GM12878 (cell line): ENCODE data around the gene NRP1. TPM values are rescaled to one million over a fixed set of nuclear protein-coding genes. Genes with fewer than 3 reads are reported as not detected.
A peak's percentile ranks its signal among the peaks of the same experiment; 100 is the strongest.

ENCODE experiments used
- ATAC-seq: fragments of 200-7000 bp; cut with Tn5 transposase; 3 replicates; pipeline ENCODE4 v1.9.1; 2020; ENCODE audit warnings: mild to moderate bottlenecking, moderate library complexity
- BruUV-seq: library from RNA; stranded (reverse); fragments of 400-500 nt; replicated peaks from 2 replicates; lab custom pipeline; 2021; lab: Mats Ljungman, UMichigan
- CTCF ChIA-PET: fragments of 300-600 bp; sonication (Branson Sonifier 250); formaldehyde crosslinking; extraction: SDS; loops from one replicate; lab custom pipeline; 2021; ENCODE audit warnings: inconsistent platforms; lab: Yijun Ruan, JAX
- POLR2A ChIA-PET: fragments of 350-600 bp; formaldehyde crosslinking; extraction: SDS; loops from one replicate; lab custom pipeline; 2021; ENCODE audit warnings: inconsistent platforms; lab: Charles Lee
- RAD21 ChIA-PET: fragments of 300-600 bp; sonication (Branson Sonifier 250); formaldehyde crosslinking; loops from one replicate; lab custom pipeline; 2023; ENCODE audit warnings: antibody characterized with exemption; ENCODE audit not compliant: unreplicated experiment; lab: Charles Lee
- SMC1A ChIA-PET: fragments of 300-600 bp; sonication (Branson Sonifier 250); formaldehyde crosslinking; loops from one replicate; lab custom pipeline; 2023; ENCODE audit not compliant: unreplicated experiment, uncharacterized antibody; lab: Charles Lee
- DNase-seq: peaks from one replicate; pipeline ENCODE4 v3.0.0-alpha.2; 2011; ENCODE audit warnings: low read depth, low spot score
- FAIRE-seq: peaks from 3 replicates; lab custom pipeline; 2011; peaks lifted over from hg19 to GRCh38; lab: Jason Lieb, UNC
- H2AFZ ChIP-seq: 2 replicates; pipeline ENCODE4 v1.6.0; 2011; ENCODE audit warnings: low read depth, low read length, control low read depth; ENCODE audit not compliant: control insufficient read depth
- H3K27ac ChIP-seq: 2 replicates; pipeline ENCODE4 v1.5.1; 2011; ENCODE audit warnings: control low read depth; ENCODE audit not compliant: control insufficient read depth, insufficient read depth
- H3K27me3 ChIP-seq, 2 experiments: replicated peaks in 1 of 2; 2 replicates each; pipeline versions ENCODE4 v1.6.0 to v1.6.1; 2011; ENCODE audit warnings: low read length in 1 of 2; ENCODE audit not compliant: control insufficient read depth in 2 of 2, insufficient read depth in 2 of 2
- H3K36me3 ChIP-seq, 2 experiments: 2 replicates each; pipeline ENCODE4 v1.5.1; 2011; ENCODE audit warnings: low read length in 1 of 2; ENCODE audit not compliant: control insufficient read depth in 2 of 2, insufficient read depth in 2 of 2
- H3K4me1 ChIP-seq: 2 replicates; pipeline ENCODE4 v1.6.1; 2011; ENCODE audit warnings: mild to moderate bottlenecking, low read length, moderate library complexity, mixed read lengths; ENCODE audit not compliant: control insufficient read depth, insufficient read depth
- H3K4me2 ChIP-seq: 2 replicates; pipeline ENCODE4 v1.6.0; 2011; ENCODE audit warnings: control low read depth; ENCODE audit not compliant: control insufficient read depth, insufficient read depth
- H3K4me3 ChIP-seq: fragments of 200-600 bp; sonication (generic); 2 replicates; pipeline ENCODE4 v1.5.1; 2016
- H3K79me2 ChIP-seq: 2 replicates; pipeline ENCODE4 v1.6.0; 2011; ENCODE audit warnings: low read length; ENCODE audit not compliant: control insufficient read depth, insufficient read depth
- H3K9ac ChIP-seq: 2 replicates; pipeline ENCODE4 v1.8.0; 2011; ENCODE audit warnings: low read length, control low read depth, mixed read lengths; ENCODE audit not compliant: control insufficient read depth, insufficient read depth
- H3K9me3 ChIP-seq: replicated peaks from 3 replicates; pipeline ENCODE4 v1.5.1; 2011; ENCODE audit warnings: mild to moderate bottlenecking, low read length; ENCODE audit not compliant: control insufficient read depth, insufficient read depth
- H4K20me1 ChIP-seq: 2 replicates; pipeline ENCODE4 v1.6.0; 2011; ENCODE audit not compliant: control insufficient read depth, insufficient read depth
- BACH1 ChIP-seq: fragments of 450-650 bp; IDR thresholded peaks from 2 replicates; pipeline ENCODE4 v1.6.1; 2017; ENCODE audit warnings: mild to moderate bottlenecking, borderline replicate concordance
- EZH2 ChIP-seq: IDR thresholded peaks from 2 replicates; pipeline ENCODE4 v1.6.1; 2012; ENCODE audit warnings: low read depth, mild to moderate bottlenecking, control low read depth, inconsistent platforms, low read length, borderline replicate concordance; ENCODE audit not compliant: control insufficient read depth
- NBN ChIP-seq: fragments of 450-650 bp; IDR thresholded peaks from 2 replicates; pipeline ENCODE4 v1.6.1; 2016
- PAX8 ChIP-seq: fragments of 450-650 bp; IDR thresholded peaks from 2 replicates; pipeline ENCODE4 v1.6.1; 2017; ENCODE audit warnings: mild to moderate bottlenecking, moderate library complexity
- RAD21 ChIP-seq: IDR thresholded peaks from 2 replicates; pipeline ENCODE4 v1.6.1; 2011; ENCODE audit warnings: mild to moderate bottlenecking, low read depth, low read length, moderate library complexity; ENCODE audit not compliant: insufficient read depth
- SMC3 ChIP-seq: IDR thresholded peaks from 2 replicates; pipeline ENCODE4 v1.6.1; 2011; ENCODE audit warnings: low read length, improper control_type of control experiment, borderline replicate concordance
- ZBTB11 ChIP-seq: fragments of 450-650 bp; formaldehyde crosslinking; IDR thresholded peaks from 2 replicates; pipeline ENCODE4 v1.5.0; 2022; ENCODE audit warnings: mild to moderate bottlenecking, missing genetic modification characterization
- WGBS: methylation state at CpG from one replicate; pipeline ENCODE4 v1.1.6; 2016; ENCODE audit warnings: low lambda C conversion rate; ENCODE audit not compliant: insufficient replicate concordance, insufficient coverage; ENCODE audit errors: missing lambda C conversion rate; 5-methylcytosine and 5-hydroxymethylcytosine counted together
- in situ Hi-C: fragments of 300-500 bp; cut with MboI; formaldehyde crosslinking; loops from 9 replicates; pipeline ENCODE4 v1.14.3; 2018; ENCODE audit warnings: mixed read lengths
- intact Hi-C: fragments of 100-400 bp; cut with micrococcal nuclease; formaldehyde crosslinking; loops from one replicate; pipeline ENCODE4 v1.14.2; 2022; ENCODE audit not compliant: unreplicated experiment
- polyA plus RNA-seq, 11 experiments: library from polyadenylated mRNA; depleted of rRNA in 4 of 11; unstranded in 6 of 11; stranded (reverse) in 5 of 11; fragments of >200 nt; fragmentation: Nextera tagmentation in 4 of 11; fragmentation: Illumina TruSeq in 1 of 11; extraction: Ambion mirVana in 4 of 11; extraction: Trizol in 1 of 11; gene quantifications; 1 replicate in 1 of 11; 2 replicates in 10 of 11; pipeline versions ENCODE4 v1.2.1 to v1.2.3, GENCODE V29; 2011 to 2016; ENCODE audit warnings: inconsistent platforms in 2 of 11, missing spikeins in 2 of 11, low read depth in 1 of 11
- total RNA-seq, 4 experiments: library from RNA; depleted of rRNA in 3 of 4; stranded (reverse); fragments of >200 nt in 3 of 4; fragmentation: Illumina TruSeq in 1 of 4; extraction: Trizol in 1 of 4; gene quantifications; 2 replicates each; pipeline versions ENCODE4 v1.2.1 to v1.2.3, GENCODE V29; 2013 to 2021
- TF ChIP-seq, protein P1 (sequence below): fragments of 150-350 bp; IDR thresholded peaks from 2 replicates; pipeline ENCODE4 v1.6.1; 2016; ENCODE audit warnings: low read depth, low read length
- TF ChIP-seq, protein P2 (sequence below): fragments of 450-650 bp; IDR thresholded peaks from 2 replicates; pipeline ENCODE4 v1.6.1; 2018; ENCODE audit warnings: mild to moderate bottlenecking, low read depth, moderate library complexity; ENCODE audit not compliant: partially characterized antibody
- TF ChIP-seq, protein P3 (sequence below): fragments of 450-650 bp; IDR thresholded peaks from 2 replicates; pipeline ENCODE4 v1.6.1; 2017; ENCODE audit warnings: mild to moderate bottlenecking, low read depth, inconsistent platforms; ENCODE audit not compliant: poor library complexity, severe bottlenecking

The NRP1 gene
- total and polyA plus RNA-seq, 10 of the 15 experiments (the other 5 are each of a cell fraction or from before 2014, with no cell fraction given), result 0.11 to 12.1 (median 0.52) TPM

DNA sequence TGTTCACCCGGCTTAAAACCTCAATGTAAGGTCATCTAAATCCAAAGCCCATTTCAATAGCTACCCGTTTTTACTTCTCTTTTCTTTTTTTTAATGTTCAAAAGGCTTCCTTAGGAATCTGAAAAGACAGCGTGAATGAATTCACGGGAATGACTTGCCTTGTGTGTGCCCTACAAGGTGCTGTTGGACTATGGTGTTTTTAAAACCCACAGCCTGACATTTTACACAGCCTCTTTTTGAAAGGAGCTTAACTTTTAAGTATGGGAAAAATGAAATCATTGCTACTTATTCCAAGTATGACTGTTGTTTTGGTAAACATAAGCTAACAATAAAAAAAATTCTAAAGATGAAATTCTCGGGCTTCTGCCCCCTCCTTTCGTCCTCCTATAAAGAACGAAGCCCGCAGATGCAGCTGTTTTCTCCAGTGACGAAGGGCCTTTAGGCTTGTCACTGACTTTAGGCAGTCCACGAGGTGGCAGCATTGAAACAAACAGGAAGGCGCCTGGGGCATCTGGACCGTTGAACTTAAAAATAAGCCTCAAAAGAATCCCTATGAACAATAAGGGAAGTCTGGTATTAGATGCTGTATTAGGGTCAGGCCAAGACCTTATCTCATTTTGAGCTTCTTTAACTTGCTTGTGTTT is 141.3 kb downstream of the NRP1 start:
- no peak overlapping the region for H2AFZ ChIP-seq
- intact Hi-C loops, result loop anchor here (2.0 to 5.0 kb wide), 2 partner anchors 139 to 1444 kb away; partner anchors contain the start of gene NRP1
- no peak for TF ChIP-seq NBN
- TF ChIP-seq SMC3, result peak; percentile 56
- TF ChIP-seq BACH1, result no peak
- no peak for TF ChIP-seq PAX8
- TF ChIP-seq ZBTB11, result no peak
- TF ChIP-seq, protein P1, sequence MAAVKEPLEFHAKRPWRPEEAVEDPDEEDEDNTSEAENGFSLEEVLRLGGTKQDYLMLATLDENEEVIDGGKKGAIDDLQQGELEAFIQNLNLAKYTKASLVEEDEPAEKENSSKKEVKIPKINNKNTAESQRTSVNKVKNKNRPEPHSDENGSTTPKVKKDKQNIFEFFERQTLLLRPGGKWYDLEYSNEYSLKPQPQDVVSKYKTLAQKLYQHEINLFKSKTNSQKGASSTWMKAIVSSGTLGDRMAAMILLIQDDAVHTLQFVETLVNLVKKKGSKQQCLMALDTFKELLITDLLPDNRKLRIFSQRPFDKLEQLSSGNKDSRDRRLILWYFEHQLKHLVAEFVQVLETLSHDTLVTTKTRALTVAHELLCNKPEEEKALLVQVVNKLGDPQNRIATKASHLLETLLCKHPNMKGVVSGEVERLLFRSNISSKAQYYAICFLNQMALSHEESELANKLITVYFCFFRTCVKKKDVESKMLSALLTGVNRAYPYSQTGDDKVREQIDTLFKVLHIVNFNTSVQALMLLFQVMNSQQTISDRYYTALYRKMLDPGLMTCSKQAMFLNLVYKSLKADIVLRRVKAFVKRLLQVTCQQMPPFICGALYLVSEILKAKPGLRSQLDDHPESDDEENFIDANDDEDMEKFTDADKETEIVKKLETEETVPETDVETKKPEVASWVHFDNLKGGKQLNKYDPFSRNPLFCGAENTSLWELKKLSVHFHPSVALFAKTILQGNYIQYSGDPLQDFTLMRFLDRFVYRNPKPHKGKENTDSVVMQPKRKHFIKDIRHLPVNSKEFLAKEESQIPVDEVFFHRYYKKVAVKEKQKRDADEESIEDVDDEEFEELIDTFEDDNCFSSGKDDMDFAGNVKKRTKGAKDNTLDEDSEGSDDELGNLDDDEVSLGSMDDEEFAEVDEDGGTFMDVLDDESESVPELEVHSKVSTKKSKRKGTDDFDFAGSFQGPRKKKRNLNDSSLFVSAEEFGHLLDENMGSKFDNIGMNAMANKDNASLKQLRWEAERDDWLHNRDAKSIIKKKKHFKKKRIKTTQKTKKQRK, result no peak
- TF ChIP-seq, protein P2, sequence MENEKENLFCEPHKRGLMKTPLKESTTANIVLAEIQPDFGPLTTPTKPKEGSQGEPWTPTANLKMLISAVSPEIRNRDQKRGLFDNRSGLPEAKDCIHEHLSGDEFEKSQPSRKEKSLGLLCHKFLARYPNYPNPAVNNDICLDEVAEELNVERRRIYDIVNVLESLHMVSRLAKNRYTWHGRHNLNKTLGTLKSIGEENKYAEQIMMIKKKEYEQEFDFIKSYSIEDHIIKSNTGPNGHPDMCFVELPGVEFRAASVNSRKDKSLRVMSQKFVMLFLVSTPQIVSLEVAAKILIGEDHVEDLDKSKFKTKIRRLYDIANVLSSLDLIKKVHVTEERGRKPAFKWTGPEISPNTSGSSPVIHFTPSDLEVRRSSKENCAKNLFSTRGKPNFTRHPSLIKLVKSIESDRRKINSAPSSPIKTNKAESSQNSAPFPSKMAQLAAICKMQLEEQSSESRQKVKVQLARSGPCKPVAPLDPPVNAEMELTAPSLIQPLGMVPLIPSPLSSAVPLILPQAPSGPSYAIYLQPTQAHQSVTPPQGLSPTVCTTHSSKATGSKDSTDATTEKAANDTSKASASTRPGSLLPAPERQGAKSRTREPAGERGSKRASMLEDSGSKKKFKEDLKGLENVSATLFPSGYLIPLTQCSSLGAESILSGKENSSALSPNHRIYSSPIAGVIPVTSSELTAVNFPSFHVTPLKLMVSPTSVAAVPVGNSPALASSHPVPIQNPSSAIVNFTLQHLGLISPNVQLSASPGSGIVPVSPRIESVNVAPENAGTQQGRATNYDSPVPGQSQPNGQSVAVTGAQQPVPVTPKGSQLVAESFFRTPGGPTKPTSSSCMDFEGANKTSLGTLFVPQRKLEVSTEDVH, result no peak
- peak; percentile 60 for TF ChIP-seq RAD21
- TF ChIP-seq, protein P3, sequence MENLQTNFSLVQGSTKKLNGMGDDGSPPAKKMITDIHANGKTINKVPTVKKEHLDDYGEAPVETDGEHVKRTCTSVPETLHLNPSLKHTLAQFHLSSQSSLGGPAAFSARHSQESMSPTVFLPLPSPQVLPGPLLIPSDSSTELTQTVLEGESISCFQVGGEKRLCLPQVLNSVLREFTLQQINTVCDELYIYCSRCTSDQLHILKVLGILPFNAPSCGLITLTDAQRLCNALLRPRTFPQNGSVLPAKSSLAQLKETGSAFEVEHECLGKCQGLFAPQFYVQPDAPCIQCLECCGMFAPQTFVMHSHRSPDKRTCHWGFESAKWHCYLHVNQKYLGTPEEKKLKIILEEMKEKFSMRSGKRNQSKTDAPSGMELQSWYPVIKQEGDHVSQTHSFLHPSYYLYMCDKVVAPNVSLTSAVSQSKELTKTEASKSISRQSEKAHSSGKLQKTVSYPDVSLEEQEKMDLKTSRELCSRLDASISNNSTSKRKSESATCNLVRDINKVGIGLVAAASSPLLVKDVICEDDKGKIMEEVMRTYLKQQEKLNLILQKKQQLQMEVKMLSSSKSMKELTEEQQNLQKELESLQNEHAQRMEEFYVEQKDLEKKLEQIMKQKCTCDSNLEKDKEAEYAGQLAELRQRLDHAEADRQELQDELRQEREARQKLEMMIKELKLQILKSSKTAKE, result no peak
- TF ChIP-seq EZH2, result no peak

More for the DNA sequence above, 141.3 kb downstream of the NRP1 start:
- POLR2A ChIA-PET, result interaction anchor here (0.6 kb wide), 1 partner anchor 141 kb away, joined by 3 read pairs; the partner anchor contains the start of gene NRP1
- CTCF ChIA-PET, result interaction anchor here (0.6 to 2.4 kb wide), 45 partner anchors 8 to 1469 kb away, joined by 3 to 45 read pairs (median 4); no protein-coding TSS in a partner anchor
- FAIRE-seq (peak; percentile 68), ATAC-seq (peak; percentile 98), DNase-seq (no peak)
- BruUV-seq, result no TSS peak
- Histone ChIP-seq H3K4me2 (no peak overlapping the region), H3K4me1 (no peaks in the 10 kb centered on the region), H3K36me3 (no peaks in the 10 kb centered on the region), H4K20me1 (no peaks in the 10 kb centered on the region), H3K9me3 (no peaks in the 10 kb centered on the region), H3K9ac (no peak overlapping the region), H3K79me2 (no peaks in the 10 kb centered on the region), H3K27ac (no peak overlapping the region), H3K27me3 (no peaks in the 10 kb centered on the region; a peak in 1 of 4 replicates), H3K4me3 (no peak overlapping the region)
- WGBS, result 14% methylated on average over 12 of the region's 12 CpGs
- SMC1A ChIA-PET, result interaction anchor here (0.5 to 2.6 kb wide), 31 partner anchors 8 to 1447 kb away, joined by 3 to 28 read pairs (median 4); partner anchors contain the start of gene NRP1
- in situ Hi-C loops, result loop anchor here (25.0 kb wide), 1 partner anchor 1444 kb away; no protein-coding TSS in a partner anchor
- RAD21 ChIA-PET, result interaction anchor here (0.7 to 2.3 kb wide), 31 partner anchors 9 to 1454 kb away, joined by 3 to 27 read pairs (median 3); no protein-coding TSS in a partner anchor
